ENCODE data around the gene LAMTOR5.

The LAMTOR5 gene

DNA sequence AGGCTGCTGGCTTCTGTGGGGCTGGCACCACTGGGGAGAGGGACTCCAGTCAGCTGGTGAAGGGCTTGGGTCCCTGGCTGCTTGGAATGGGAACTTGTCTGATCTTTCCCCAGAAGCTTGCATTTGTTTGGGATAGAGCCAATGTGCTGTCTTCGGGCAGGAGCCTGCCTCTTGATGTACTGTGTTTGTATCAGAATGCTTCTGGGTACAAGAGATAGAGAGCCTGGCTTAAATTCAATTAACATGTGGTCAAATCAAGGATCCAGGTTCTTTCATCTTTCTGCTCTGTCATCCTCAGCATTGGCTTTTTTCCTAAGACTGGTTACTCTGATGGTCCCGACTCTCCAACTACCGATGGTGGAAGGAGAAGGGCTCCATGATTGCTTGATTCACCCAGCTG is 27.5 kb upstream of the LAMTOR5 start:
- ChIA-PET POLR2A (interaction anchor here (0.6 to 2.3 kb wide), 2 partner anchors 97 to 483 kb away, joined by 4 to 7 read pairs; no protein-coding TSS in a partner anchor), CTCF (interaction anchor here (1.2 kb wide), 1 partner anchor 228 kb away, joined by 3 read pairs; no protein-coding TSS in a partner anchor)
- no peak for DNase-seq (ENCODE audit: extremely low spot score)
- TF ChIP-seq ELF4 (IDR thresholded peaks at IDR 0.05): no peak
- TF ChIP-seq LEF1 (IDR thresholded peaks at IDR 0.05; ENCODE audit: borderline replicate concordance): no peak
- no peak for TF ChIP-seq CTBP1 (IDR thresholded peaks at IDR 0.05; ENCODE audit: borderline replicate concordance)
- TF ChIP-seq NFRKB (IDR thresholded peaks at IDR 0.05): no peak
- TF ChIP-seq, protein P1, sequence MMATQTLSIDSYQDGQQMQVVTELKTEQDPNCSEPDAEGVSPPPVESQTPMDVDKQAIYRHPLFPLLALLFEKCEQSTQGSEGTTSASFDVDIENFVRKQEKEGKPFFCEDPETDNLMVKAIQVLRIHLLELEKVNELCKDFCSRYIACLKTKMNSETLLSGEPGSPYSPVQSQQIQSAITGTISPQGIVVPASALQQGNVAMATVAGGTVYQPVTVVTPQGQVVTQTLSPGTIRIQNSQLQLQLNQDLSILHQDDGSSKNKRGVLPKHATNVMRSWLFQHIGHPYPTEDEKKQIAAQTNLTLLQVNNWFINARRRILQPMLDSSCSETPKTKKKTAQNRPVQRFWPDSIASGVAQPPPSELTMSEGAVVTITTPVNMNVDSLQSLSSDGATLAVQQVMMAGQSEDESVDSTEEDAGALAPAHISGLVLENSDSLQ (IDR thresholded peaks at IDR 0.05): no peak
- TF ChIP-seq FOXK2 (IDR thresholded peaks at IDR 0.05): no peak
- no peak for TF ChIP-seq SP1 (IDR thresholded peaks at IDR 0.05)
- no peak for TF ChIP-seq BHLHE40 (IDR thresholded peaks at IDR 0.05; ENCODE audit: borderline replicate concordance)
- no peak for TF ChIP-seq TARDBP (IDR thresholded peaks at IDR 0.05)
- TF ChIP-seq FOXM1 (IDR thresholded peaks at IDR 0.05; ENCODE audit: borderline replicate concordance): no peak
- TF ChIP-seq FOXA1 (IDR thresholded peaks at IDR 0.05): no peak
- no peak for TF ChIP-seq SUZ12 (IDR thresholded peaks at IDR 0.05)
- TF ChIP-seq ZNF384 (IDR thresholded peaks at IDR 0.05): no peak
- TF ChIP-seq L3MBTL2 (conservative IDR thresholded peaks at IDR 0.05): no peak
- TF ChIP-seq HDGF (IDR thresholded peaks at IDR 0.05; ENCODE audit: borderline replicate concordance): no peak

DNA sequence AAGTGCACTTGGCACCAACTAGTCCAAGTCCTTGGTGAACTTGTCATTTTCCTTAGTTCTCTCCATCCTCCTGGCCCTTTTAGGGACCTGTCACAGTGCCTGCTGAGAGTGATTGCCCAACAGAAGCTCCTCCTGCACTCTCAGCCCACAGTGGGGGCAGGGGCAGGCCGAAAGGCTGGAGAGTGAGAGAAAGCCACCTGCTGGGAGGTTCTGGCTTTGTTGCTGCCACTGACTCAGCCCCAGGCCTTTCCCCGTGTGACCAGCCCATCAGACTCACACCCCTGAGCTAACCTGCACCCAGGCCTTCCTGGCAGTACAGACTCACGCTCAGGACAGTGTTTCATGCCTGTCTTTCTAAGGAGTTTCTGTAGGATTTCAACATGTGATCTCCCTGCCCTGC is 26.3 kb upstream of the LAMTOR5 start:
- POLR2A ChIA-PET: interaction anchor here (1.1 to 2.3 kb wide), 2 partner anchors 25 to 95 kb away, joined by 3 to 7 read pairs; no protein-coding TSS in a partner anchor
- CTCF ChIA-PET: interaction anchor here (0.7 kb wide), 1 partner anchor 237 kb away, joined by 3 read pairs; no protein-coding TSS in a partner anchor
- TF ChIP-seq, protein P1 (IDR thresholded peaks at IDR 0.05): peak; percentile 44
- no peak for TF ChIP-seq TARDBP (IDR thresholded peaks at IDR 0.05)
- peak; percentile 69 for DNase-seq (ENCODE audit: extremely low spot score)

DNA sequence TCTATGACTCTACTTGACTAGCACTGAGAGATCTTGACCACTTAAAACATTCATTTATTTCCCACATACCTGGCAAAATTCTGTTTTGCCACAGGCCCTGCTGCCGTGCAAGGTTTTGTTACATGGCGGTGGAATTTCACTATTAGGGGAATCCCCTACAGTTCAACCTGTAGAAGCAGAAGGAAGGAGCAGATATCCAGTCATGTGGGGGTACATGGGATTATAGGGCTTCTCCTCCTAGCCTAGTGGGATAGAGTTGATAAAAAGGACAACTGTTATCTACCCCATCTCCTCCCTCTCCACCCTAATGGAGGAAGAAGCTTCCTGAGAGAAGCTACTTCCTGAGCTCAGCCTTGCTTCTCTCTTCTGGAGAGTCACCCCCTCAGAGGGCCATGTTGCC is 25.7 kb upstream of the LAMTOR5 start:
- ChIA-PET POLR2A (interaction anchor here (1.1 to 2.3 kb wide), 2 partner anchors 25 to 95 kb away, joined by 3 to 7 read pairs; no protein-coding TSS in a partner anchor), CTCF (no interaction called here)
- TF ChIP-seq SUZ12 (IDR thresholded peaks at IDR 0.05) (no peak), FOXA1 (IDR thresholded peaks at IDR 0.05) (no peak)
- TF ChIP-seq, protein P1 (IDR thresholded peaks at IDR 0.05): no peak
- no peak for DNase-seq (ENCODE audit: extremely low spot score)

DNA sequence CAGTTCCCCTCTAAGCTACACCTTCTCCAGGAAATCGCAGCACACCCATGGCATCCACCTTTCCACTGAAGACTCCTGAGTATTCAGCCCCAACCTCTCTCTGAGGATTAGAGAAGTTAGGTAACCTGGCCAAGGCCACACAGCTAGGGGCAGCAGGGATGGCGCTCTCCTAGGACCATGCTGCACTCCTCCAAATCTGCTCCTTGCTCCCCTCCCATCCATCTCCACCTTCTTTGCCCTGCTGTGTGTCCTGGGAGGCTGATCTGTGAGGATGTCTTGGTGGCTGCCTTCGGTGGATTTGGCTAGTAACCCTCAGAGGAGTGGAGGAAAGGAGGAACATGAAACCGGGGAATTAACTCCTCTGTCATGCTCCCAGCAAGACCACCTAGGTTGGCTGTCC is 23.4 kb upstream of the LAMTOR5 start:
- CTCF ChIA-PET: no interaction called here
- POLR2A ChIA-PET: no interaction called here
- DNase-seq (ENCODE audit: extremely low spot score): no peak
- TF ChIP-seq ARNT (IDR thresholded peaks at IDR 0.05) (no peak), CTBP1 (IDR thresholded peaks at IDR 0.05; ENCODE audit: borderline replicate concordance) (no peak)

DNA sequence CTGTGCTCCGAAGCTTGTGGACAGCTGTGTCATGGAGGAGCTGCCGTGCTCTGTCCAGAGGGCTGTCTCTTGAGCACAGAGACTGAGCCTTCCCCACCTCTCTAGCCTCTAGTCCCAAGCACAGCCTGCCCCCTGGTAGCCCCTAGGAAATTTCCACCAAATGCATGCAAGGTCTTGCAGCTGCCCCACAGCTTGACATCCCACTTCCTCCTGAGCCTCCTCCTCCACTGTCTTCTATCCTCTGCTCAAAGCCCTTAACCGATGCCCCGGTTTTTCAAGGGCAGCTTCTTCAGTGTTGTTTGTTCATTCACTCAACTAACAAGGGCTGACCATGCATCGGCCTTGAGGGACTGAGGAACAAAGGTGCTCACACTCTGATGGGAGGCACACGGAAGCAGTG is 22.9 kb upstream of the LAMTOR5 start:
- no peak for DNase-seq (ENCODE audit: extremely low spot score)
- POLR2A ChIA-PET: interaction anchor here (0.6 to 1.6 kb wide), 2 partner anchors 22 to 91 kb away, joined by 4 to 5 read pairs; partner anchors contain the start of gene RBM15
- TF ChIP-seq ARNT (IDR thresholded peaks at IDR 0.05): no peak
- no peak for TF ChIP-seq LEF1 (IDR thresholded peaks at IDR 0.05; ENCODE audit: borderline replicate concordance)
- no peak for TF ChIP-seq SP1 (IDR thresholded peaks at IDR 0.05)
- no peak for TF ChIP-seq FOXK2 (IDR thresholded peaks at IDR 0.05)
- no peak for TF ChIP-seq ELF4 (IDR thresholded peaks at IDR 0.05)
- TF ChIP-seq HDGF (IDR thresholded peaks at IDR 0.05; ENCODE audit: borderline replicate concordance): no peak
- TF ChIP-seq, protein P1 (IDR thresholded peaks at IDR 0.05): no peak
- no peak for TF ChIP-seq BHLHE40 (IDR thresholded peaks at IDR 0.05; ENCODE audit: borderline replicate concordance)
- TF ChIP-seq FOXA1 (IDR thresholded peaks at IDR 0.05): no peak
- TF ChIP-seq L3MBTL2 (conservative IDR thresholded peaks at IDR 0.05): no peak
- TF ChIP-seq FOXM1 (IDR thresholded peaks at IDR 0.05; ENCODE audit: borderline replicate concordance): no peak
- no peak for TF ChIP-seq ZNF384 (IDR thresholded peaks at IDR 0.05)
- no peak for TF ChIP-seq NFRKB (IDR thresholded peaks at IDR 0.05)
- no peak for TF ChIP-seq CTBP1 (IDR thresholded peaks at IDR 0.05; ENCODE audit: borderline replicate concordance)
- TF ChIP-seq SUZ12 (IDR thresholded peaks at IDR 0.05): no peak
- no peak for TF ChIP-seq TARDBP (IDR thresholded peaks at IDR 0.05)
- CTCF ChIA-PET: interaction anchor here (1.1 kb wide), 2 partner anchors 19 to 30 kb away, joined by 4 read pairs; no protein-coding TSS in a partner anchor

DNA sequence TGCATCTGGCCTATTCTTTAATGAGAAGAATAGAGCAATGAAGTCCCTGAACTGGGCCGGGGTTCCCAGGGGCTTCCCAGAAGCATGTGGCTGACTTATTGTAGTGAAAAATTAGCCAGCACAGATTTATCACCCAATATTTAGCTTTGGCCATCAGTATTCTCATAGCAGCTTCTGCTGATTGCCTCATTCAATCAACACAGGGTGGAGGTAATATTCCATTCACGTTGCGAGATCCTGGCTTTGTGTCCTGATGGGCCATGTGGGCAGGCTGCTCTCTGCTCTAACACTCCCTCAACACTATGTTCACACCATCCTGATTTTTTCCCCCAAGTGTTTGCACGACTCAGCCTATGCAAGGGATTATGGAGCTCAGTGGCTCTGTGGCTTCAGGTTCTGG is 21.5 kb upstream of the LAMTOR5 start:
- no peak for DNase-seq (ENCODE audit: extremely low spot score)
- TF ChIP-seq FOXM1 (IDR thresholded peaks at IDR 0.05; ENCODE audit: borderline replicate concordance) (no peak), SP1 (IDR thresholded peaks at IDR 0.05) (no peak), TARDBP (IDR thresholded peaks at IDR 0.05) (no peak), CTBP1 (IDR thresholded peaks at IDR 0.05; ENCODE audit: borderline replicate concordance) (no peak), ELF4 (IDR thresholded peaks at IDR 0.05) (no peak), FOXK2 (IDR thresholded peaks at IDR 0.05) (no peak), FOXA1 (IDR thresholded peaks at IDR 0.05) (no peak), BHLHE40 (IDR thresholded peaks at IDR 0.05; ENCODE audit: borderline replicate concordance) (no peak), SUZ12 (IDR thresholded peaks at IDR 0.05) (no peak), LEF1 (IDR thresholded peaks at IDR 0.05; ENCODE audit: borderline replicate concordance) (no peak), L3MBTL2 (conservative IDR thresholded peaks at IDR 0.05) (no peak), ARNT (IDR thresholded peaks at IDR 0.05) (no peak), NFRKB (IDR thresholded peaks at IDR 0.05) (no peak), HDGF (IDR thresholded peaks at IDR 0.05; ENCODE audit: borderline replicate concordance) (no peak)
- TF ChIP-seq, protein P1 (IDR thresholded peaks at IDR 0.05): no peak
- ChIA-PET POLR2A (interaction anchor here (1.6 kb wide), 1 partner anchor 90 kb away, joined by 5 read pairs; the partner anchor contains the start of gene RBM15), CTCF (interaction anchor here (0.6 to 1.1 kb wide), 2 partner anchors 17 to 31 kb away, joined by 4 to 8 read pairs; no protein-coding TSS in a partner anchor)

Measured in HEK293T (cell line).